ENCODE data around the gene ASCL4. TPM values are rescaled to one million over a fixed set of nuclear protein-coding genes. Genes with fewer than 3 reads are reported as not detected.

ASCL4 gene
- total RNA-seq, 1 donor from 2014 or later: not detected

GRCh38 chr12:107807471-107808150 is 33.1 kb downstream of the ASCL4 start:
- Mint-ChIP-seq H3K9me3 (ENCODE audit: unreplicated experiment) (no peaks in the 10 kb centered on the region), H3K27ac (ENCODE audit: unreplicated experiment) (no peak overlapping the region), H3K27me3 (ENCODE audit: unreplicated experiment) (no peaks in the 10 kb centered on the region), H3K36me3 (ENCODE audit: low read depth, unreplicated experiment) (no peaks in the 10 kb centered on the region), H3K4me1 (ENCODE audit: unreplicated experiment) (peaks cover 3% of the 10 kb centered on the region), H3K4me3 (ENCODE audit: unreplicated experiment) (no peak overlapping the region)
- no peak for DNase-seq (ENCODE audit: low spot score)
- TF ChIP-seq CTCF (IDR thresholded peaks at IDR 0.05; ENCODE audit: unreplicated experiment): no peak

- Mint-ChIP-seq H3K36me3 (ENCODE audit: low read depth, unreplicated experiment) (peaks cover 8% of the 10 kb centered on the region), H3K9me3 (ENCODE audit: unreplicated experiment) (peaks cover 10% of the 10 kb centered on the region), H3K4me1 (ENCODE audit: unreplicated experiment) (no peaks in the 10 kb centered on the region), H3K27ac (ENCODE audit: unreplicated experiment) (no peak overlapping the region), H3K4me3 (ENCODE audit: unreplicated experiment) (no peak overlapping the region), H3K27me3 (ENCODE audit: unreplicated experiment) (peaks cover 2% of the 10 kb centered on the region)
- no peak for TF ChIP-seq CTCF (IDR thresholded peaks at IDR 0.05; ENCODE audit: unreplicated experiment)
- DNase-seq (ENCODE audit: low spot score): no peak
Observed at GRCh38 chr12:107817250-107817649, 42.7 kb downstream of the ASCL4 start.

- no peak overlapping the region for H3K27ac Mint-ChIP-seq (ENCODE audit: unreplicated experiment)
- no peak for TF ChIP-seq CTCF (IDR thresholded peaks at IDR 0.05; ENCODE audit: unreplicated experiment)
- H3K9me3 Mint-ChIP-seq (ENCODE audit: unreplicated experiment): peaks cover 10% of the 10 kb centered on the region
- peaks cover 2% of the 10 kb centered on the region for H3K27me3 Mint-ChIP-seq (ENCODE audit: unreplicated experiment)
- H3K36me3 Mint-ChIP-seq (ENCODE audit: low read depth, unreplicated experiment): peaks cover 8% of the 10 kb centered on the region
- no peak overlapping the region for H3K4me3 Mint-ChIP-seq (ENCODE audit: unreplicated experiment)
- H3K4me1 Mint-ChIP-seq (ENCODE audit: unreplicated experiment): no peaks in the 10 kb centered on the region
- no peak for DNase-seq (ENCODE audit: low spot score)
Observed at GRCh38 chr12:107818984-107819383, 44.5 kb downstream of the ASCL4 start.

GRCh38 chr12:107822356-107822755 is 47.9 kb downstream of the ASCL4 start:
- Mint-ChIP-seq H3K4me1 (ENCODE audit: unreplicated experiment) (no peaks in the 10 kb centered on the region), H3K27ac (ENCODE audit: unreplicated experiment) (no peak overlapping the region), H3K27me3 (ENCODE audit: unreplicated experiment) (peaks cover 2% of the 10 kb centered on the region), H3K4me3 (ENCODE audit: unreplicated experiment) (no peak overlapping the region), H3K36me3 (ENCODE audit: low read depth, unreplicated experiment) (peaks cover 15% of the 10 kb centered on the region), H3K9me3 (ENCODE audit: unreplicated experiment) (peaks cover 19% of the 10 kb centered on the region)
- no peak for TF ChIP-seq CTCF (IDR thresholded peaks at IDR 0.05; ENCODE audit: unreplicated experiment)
- DNase-seq (ENCODE audit: low spot score): no peak

Other genes starting within 250 kb of the ASCL4 start
- 49.3 TPM for gene PWP1, start 88.9 kb upstream of the ASCL4 start, total RNA-seq (ENCODE audit: unreplicated experiment)
- gene PRDM4, start 13.6 kb upstream of the ASCL4 start, total RNA-seq (ENCODE audit: unreplicated experiment): 23.0 TPM

Data from endothelial cell (in vitro differentiated cells).